22Rv1 (cell line): Measurements from ENCODE around the gene RIMS4.

Experiments
- H3K27ac ChIP-seq: fragments of 450-650 bp; 2 replicates; pipeline ENCODE4 v1.5.1; 2017
- CTCF ChIP-seq: fragments of 450-650 bp; IDR thresholded peaks from 2 replicates; pipeline ENCODE4 v1.5.1; 2017; ENCODE audit warnings: mild to moderate bottlenecking
- ZFX ChIP-seq: fragments of 450-650 bp; IDR thresholded peaks from 2 replicates; pipeline ENCODE4 v1.6.1; 2017; ENCODE audit warnings: antibody characterized with exemption, borderline replicate concordance

Gene RIMS4

GRCh38 chr20:44805335-44805978 lies 4.9 kb downstream of the RIMS4 start:
- no peak overlapping the region for H3K27ac ChIP-seq
- TF ChIP-seq ZFX: no peak
- no peak for TF ChIP-seq CTCF

GRCh38 chr20:44803383-44803941 lies 6.9 kb downstream of the RIMS4 start:
- H3K27ac ChIP-seq: no peak overlapping the region
- TF ChIP-seq CTCF: no peak
- no peak for TF ChIP-seq ZFX

- no peak overlapping the region for H3K27ac ChIP-seq
- TF ChIP-seq ZFX (no peak), CTCF (no peak)
Measured at GRCh38 chr20:44802702-44803101, 7.6 kb downstream of the RIMS4 start.

- H3K27ac ChIP-seq: no peak overlapping the region
- TF ChIP-seq CTCF (peak; percentile 30), ZFX (no peak)
Measured at GRCh38 chr20:44800391-44801046, 9.8 kb downstream of the RIMS4 start.

- TF ChIP-seq CTCF: no peak
- TF ChIP-seq ZFX: no peak
Measured at GRCh38 chr20:44799691-44800090, 10.7 kb downstream of the RIMS4 start.

GRCh38 chr20:44796758-44797457 lies 13.4 kb downstream of the RIMS4 start:
- TF ChIP-seq ZFX (no peak), CTCF (no peak)
- H3K27ac ChIP-seq: no peak overlapping the region

More at GRCh38 chr20:44799691-44800090, 10.7 kb downstream of the RIMS4 start:
- H3K27ac ChIP-seq: no peak overlapping the region

- no peak overlapping the region for H3K27ac ChIP-seq
- no peak for TF ChIP-seq ZFX
- TF ChIP-seq CTCF: no peak
Measured at GRCh38 chr20:44796311-44796710, 14.0 kb downstream of the RIMS4 start.
